H9 (cell line): ENCODE data around the gene LMCD1. TPM values are rescaled to one million over a fixed set of nuclear protein-coding genes. Genes with fewer than 3 reads are reported as not detected.

Source experiments
- DNase-seq: peaks from one replicate; pipeline ENCODE4 v3.0.0-alpha.2; 2017
- H2AFZ ChIP-seq: one replicate; pipeline ENCODE4 v1.6.1; 2013; ENCODE audit warnings: mild to moderate bottlenecking, low read length, control low read depth, moderate library complexity
- H2AK5ac ChIP-seq: 2 replicates; pipeline ENCODE4 v1.6.1; 2013; ENCODE audit warnings: low read length, control low read depth, mixed read lengths; ENCODE audit not compliant: insufficient read length
- H2BK120ac ChIP-seq: one replicate; pipeline ENCODE4 v1.6.1; 2013; ENCODE audit warnings: low read depth, mild to moderate bottlenecking, low read length, control low read depth, inconsistent platforms; ENCODE audit not compliant: poor library complexity, severe bottlenecking
- H2BK12ac ChIP-seq: 2 replicates; pipeline ENCODE4 v1.6.1; 2013; ENCODE audit warnings: low read length, control low read depth, mixed read lengths, low read depth; ENCODE audit not compliant: insufficient read length
- H2BK15ac ChIP-seq: 2 replicates; pipeline ENCODE4 v1.6.1; 2013; ENCODE audit warnings: low read depth, low read length, control low read depth
- H2BK20ac ChIP-seq: one replicate; pipeline ENCODE4 v1.6.1; 2013; ENCODE audit warnings: low read depth, mild to moderate bottlenecking, low read length, control low read depth, inconsistent platforms; ENCODE audit not compliant: poor library complexity, severe bottlenecking
- H2BK5ac ChIP-seq: 2 replicates; pipeline ENCODE4 v1.6.1; 2013; ENCODE audit warnings: low read length, control low read depth, mixed read lengths; ENCODE audit not compliant: insufficient read length
- H3K14ac ChIP-seq: 2 replicates; pipeline ENCODE4 v1.6.1; 2013; ENCODE audit warnings: low read length, control low read depth; ENCODE audit not compliant: insufficient read depth
- H3K18ac ChIP-seq: 2 replicates; pipeline ENCODE4 v1.6.1; 2013; ENCODE audit warnings: low read depth, mild to moderate bottlenecking, mixed read lengths, low read length, control low read depth; ENCODE audit not compliant: insufficient read length
- H3K23ac ChIP-seq: 2 replicates; pipeline ENCODE4 v1.6.1; 2013; ENCODE audit warnings: low read length, control low read depth, mixed read lengths, low read depth; ENCODE audit not compliant: insufficient read length
- H3K23me2 ChIP-seq: 2 replicates; pipeline ENCODE4 v1.6.1; 2013; ENCODE audit warnings: low read depth, mild to moderate bottlenecking, mixed read lengths, low read length, control low read depth; ENCODE audit not compliant: insufficient read length, poor library complexity, severe bottlenecking
- H3K27ac ChIP-seq: 2 replicates; pipeline ENCODE4 v1.5.1; 2013; ENCODE audit warnings: low read length, control low read depth, mixed read lengths, low read depth; ENCODE audit not compliant: insufficient read length
- H3K27me3 ChIP-seq: 2 replicates; pipeline ENCODE4 v1.6.1; 2013; ENCODE audit warnings: low read length, control low read depth, inconsistent platforms; ENCODE audit not compliant: insufficient read depth
- H3K4ac ChIP-seq: 2 replicates; pipeline ENCODE4 v1.6.1; 2013; ENCODE audit warnings: low read depth, mild to moderate bottlenecking, control low read depth, inconsistent platforms, low read length, moderate library complexity
- H3K4me1 ChIP-seq: 2 replicates; pipeline ENCODE4 v1.6.1; 2013; ENCODE audit warnings: low read length, control low read depth, inconsistent platforms; ENCODE audit not compliant: insufficient read depth
- H3K4me2 ChIP-seq: 2 replicates; pipeline ENCODE4 v1.6.1; 2013; ENCODE audit warnings: low read length, control low read depth, mixed read lengths; ENCODE audit not compliant: insufficient read length, insufficient read depth
- H3K56ac ChIP-seq: 2 replicates; pipeline ENCODE4 v1.6.1; 2013; ENCODE audit warnings: low read depth, mild to moderate bottlenecking, mixed read lengths, low read length, control low read depth; ENCODE audit not compliant: insufficient read length
- H3K79me1 ChIP-seq: 2 replicates; pipeline ENCODE4 v1.6.1; 2013; ENCODE audit warnings: low read depth, mild to moderate bottlenecking, moderate library complexity, low read length, control low read depth, inconsistent platforms; ENCODE audit not compliant: insufficient read depth, poor library complexity, severe bottlenecking
- H3K79me2 ChIP-seq: 2 replicates; pipeline ENCODE4 v1.6.1; 2013; ENCODE audit warnings: low read length, control low read depth, inconsistent platforms; ENCODE audit not compliant: insufficient read depth
- H3K9ac ChIP-seq: 2 replicates; pipeline ENCODE4 v1.6.1; 2013; ENCODE audit warnings: low read length, control low read depth, mixed read lengths; ENCODE audit not compliant: insufficient read length; ENCODE audit errors: extremely low read depth
- H3K9me3 ChIP-seq: one replicate; pipeline ENCODE4 v1.6.1; 2013; ENCODE audit warnings: low read depth, low read length, inconsistent platforms; ENCODE audit not compliant: control insufficient read depth
- H3T11ph ChIP-seq: one replicate; pipeline ENCODE4 v1.6.1; 2013; ENCODE audit warnings: mild to moderate bottlenecking, low read length, control low read depth, inconsistent platforms
- H4K20me1 ChIP-seq: one replicate; pipeline ENCODE4 v1.6.1; 2013; ENCODE audit not compliant: control insufficient read depth, insufficient read length, insufficient read depth
- H4K5ac ChIP-seq: 2 replicates; pipeline ENCODE4 v1.6.1; 2013; ENCODE audit warnings: low read depth, mild to moderate bottlenecking, mixed read lengths, low read length, control low read depth; ENCODE audit not compliant: insufficient read length
- H4K8ac ChIP-seq: replicated peaks from 2 replicates; pipeline ENCODE4 v1.6.1; 2013; ENCODE audit warnings: low read length, control low read depth, mixed read lengths, low read depth; ENCODE audit not compliant: insufficient read length
- H4K91ac ChIP-seq: 2 replicates; pipeline ENCODE4 v1.6.1; 2013; ENCODE audit warnings: low read depth, mild to moderate bottlenecking, moderate library complexity, mixed read lengths, low read length, control low read depth; ENCODE audit not compliant: insufficient read length
- H3K27ac Mint-ChIP-seq, 3 experiments: 2 replicates in 2 of 3; 3 replicates in 1 of 3; pipeline ENCODE4 v1.8.0; 2020 to 2021; ENCODE audit warnings: mixed read lengths in 3 of 3, mild to moderate bottlenecking in 1 of 3, moderate library complexity in 1 of 3
- H3K27me3 Mint-ChIP-seq: 2 replicates; pipeline ENCODE4 v1.8.0; 2021; ENCODE audit warnings: low read depth, mild to moderate bottlenecking, moderate library complexity, mixed read lengths
- H3K36me3 Mint-ChIP-seq, 3 experiments: 2 replicates in 2 of 3; 3 replicates in 1 of 3; pipeline ENCODE4 v1.8.0; 2020 to 2021; ENCODE audit warnings: low read depth in 3 of 3, mixed read lengths in 3 of 3; ENCODE audit not compliant: insufficient read depth in 1 of 3
- H3K4me1 Mint-ChIP-seq, 2 experiments: 2 replicates each; pipeline ENCODE4 v1.8.0; 2020; ENCODE audit warnings: mixed read lengths in 2 of 2
- H3K4me3 Mint-ChIP-seq, 2 experiments: 2 replicates in 1 of 2; 3 replicates in 1 of 2; pipeline ENCODE4 v1.8.0; 2020 to 2021; ENCODE audit warnings: mild to moderate bottlenecking in 2 of 2, mixed read lengths in 2 of 2, moderate library complexity in 1 of 2
- H3K9me3 Mint-ChIP-seq, 2 experiments: 2 replicates in 1 of 2; 3 replicates in 1 of 2; pipeline ENCODE4 v1.8.0; 2020; ENCODE audit warnings: mild to moderate bottlenecking in 2 of 2, mixed read lengths in 2 of 2, moderate library complexity in 1 of 2
- CTCF ChIP-seq: fragments of 200-600 bp; sonication (generic); conservative IDR thresholded peaks from 3 replicates; pipeline ENCODE4 v1.8.0; 2021; ENCODE audit warnings: antibody characterized with exemption, mild to moderate bottlenecking
- WGBS: extraction: QIAGEN DNeasy Blood & Tissue Kit; methylation state at CpG from one replicate; pipeline ENCODE4 v1.1.7; 2013; ENCODE audit warnings: missing lambda C conversion rate, low lambda C conversion rate, mixed read lengths; ENCODE audit not compliant: insufficient read length; ENCODE audit errors: extremely low coverage; 5-methylcytosine and 5-hydroxymethylcytosine counted together
- total RNA-seq: library from RNA; stranded (reverse); gene quantifications from 2 replicates; pipeline ENCODE4 v1.2.1, GENCODE V29; 2021

LMCD1 gene
- total RNA-seq, 1 experiment from 2014 or later: 19.2 TPM

GRCh38 chr3:8492744-8493511 is 8.7 kb upstream of the LMCD1 start:
- Histone ChIP-seq H2BK5ac (no peak overlapping the region), H2BK12ac (no peak overlapping the region), H3K4me2 (no peak overlapping the region), H2BK120ac (no peak overlapping the region), H4K8ac (no peak overlapping the region), H3K27ac (no peak overlapping the region), H3T11ph (no peak overlapping the region), H3K23ac (no peak overlapping the region), H3K4me1 (peaks cover 4% of the 10 kb centered on the region; the same call in 1 of the 2 replicates), H3K79me1 (no peaks in the 10 kb centered on the region), H3K23me2 (no peaks in the 10 kb centered on the region), H3K18ac (no peak overlapping the region), H3K9ac (no peak overlapping the region), H3K27me3 (no peaks in the 10 kb centered on the region), H3K79me2 (no peaks in the 10 kb centered on the region), H2BK20ac (no peak overlapping the region), H2AFZ (no peak overlapping the region), H3K9me3 (no peaks in the 10 kb centered on the region), H2BK15ac (no peak overlapping the region), H3K14ac (no peak overlapping the region), H4K20me1 (no peaks in the 10 kb centered on the region), H3K4ac (no peak overlapping the region), H4K91ac (no peak overlapping the region), H3K56ac (no peak overlapping the region), H4K5ac (no peak overlapping the region), H2AK5ac (no peak overlapping the region)
- no CpG with 5 or more reads among the region's 7 CpGs for WGBS
- Mint-ChIP-seq H3K27ac (no peak overlapping the region), H3K9me3 (no peaks in the 10 kb centered on the region; a peak in 2 of 5 replicates), H3K4me3 (no peak overlapping the region; a peak in 1 of 5 replicates), H3K4me1 (peaks cover 56 to 58% of the 10 kb centered on the region in 2 experiments), H3K36me3 (peaks cover 5 to 33% (median 14%) of the 10 kb centered on the region in 3 experiments; a peak in 6 of 7 replicates), H3K27me3 (no peaks in the 10 kb centered on the region)
- TF ChIP-seq CTCF: no peak
- DNase-seq: no peak
